ENCODE measurements around the gene APOL2.

APOL2 gene

DNA sequence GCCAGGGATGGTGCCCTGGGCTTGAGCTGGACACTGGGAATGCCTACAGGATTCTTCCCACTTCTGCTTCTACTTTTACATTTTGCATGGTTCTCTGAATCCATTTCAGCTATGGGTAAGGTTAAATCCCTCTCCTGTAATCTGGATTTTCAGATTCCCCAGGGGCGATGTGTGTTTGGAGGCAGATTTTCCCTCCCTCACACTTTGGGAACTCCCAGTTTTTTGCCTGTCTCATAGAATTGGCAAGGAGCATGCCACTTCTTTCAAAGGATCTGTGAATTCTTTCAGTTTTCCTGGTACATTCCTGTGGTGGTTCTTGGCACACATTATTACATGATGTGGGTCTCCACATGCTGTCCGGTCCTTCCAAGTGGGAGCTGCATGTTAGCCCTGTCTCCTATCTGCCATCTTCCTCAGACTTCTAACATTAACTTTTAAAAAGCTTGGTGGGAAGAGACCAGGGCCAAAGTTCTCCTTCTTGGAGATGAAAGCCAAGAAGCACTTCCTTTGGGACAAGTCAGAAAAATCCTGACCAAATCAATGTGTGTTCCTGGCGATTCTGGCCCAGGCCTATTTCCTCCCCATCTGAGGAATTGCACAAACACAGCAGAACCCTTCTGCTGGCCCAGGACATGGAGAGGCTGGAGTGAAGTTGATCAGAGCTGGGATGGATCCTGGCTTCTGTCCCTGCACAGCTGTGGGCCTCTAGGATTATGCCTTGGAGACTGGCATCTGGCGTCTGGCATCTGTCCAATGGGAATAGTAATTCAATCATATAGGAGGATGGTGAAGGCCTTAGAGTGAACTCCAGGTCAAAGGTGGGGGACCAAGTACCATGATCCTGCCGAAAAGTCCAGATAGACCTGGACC, 5.4 kb upstream of the APOL2 start:
- TF ChIP-seq POLR2AphosphoS5 (IDR thresholded peaks at IDR 0.05; ENCODE audit: low read depth, low read length) (no peak), TAF1 (IDR thresholded peaks at IDR 0.05; ENCODE audit: borderline replicate concordance, insufficient read depth, low read length) (no peak), FOXP2 (optimal IDR thresholded peaks at IDR 0.05; ENCODE audit: borderline replicate concordance, extremely low read depth, extremely low read length, insufficient read depth) (no peak), SIN3A (IDR thresholded peaks at IDR 0.05; ENCODE audit: borderline replicate concordance, insufficient read depth, low read length) (no peak)
- TF ChIP-seq, protein P1, sequence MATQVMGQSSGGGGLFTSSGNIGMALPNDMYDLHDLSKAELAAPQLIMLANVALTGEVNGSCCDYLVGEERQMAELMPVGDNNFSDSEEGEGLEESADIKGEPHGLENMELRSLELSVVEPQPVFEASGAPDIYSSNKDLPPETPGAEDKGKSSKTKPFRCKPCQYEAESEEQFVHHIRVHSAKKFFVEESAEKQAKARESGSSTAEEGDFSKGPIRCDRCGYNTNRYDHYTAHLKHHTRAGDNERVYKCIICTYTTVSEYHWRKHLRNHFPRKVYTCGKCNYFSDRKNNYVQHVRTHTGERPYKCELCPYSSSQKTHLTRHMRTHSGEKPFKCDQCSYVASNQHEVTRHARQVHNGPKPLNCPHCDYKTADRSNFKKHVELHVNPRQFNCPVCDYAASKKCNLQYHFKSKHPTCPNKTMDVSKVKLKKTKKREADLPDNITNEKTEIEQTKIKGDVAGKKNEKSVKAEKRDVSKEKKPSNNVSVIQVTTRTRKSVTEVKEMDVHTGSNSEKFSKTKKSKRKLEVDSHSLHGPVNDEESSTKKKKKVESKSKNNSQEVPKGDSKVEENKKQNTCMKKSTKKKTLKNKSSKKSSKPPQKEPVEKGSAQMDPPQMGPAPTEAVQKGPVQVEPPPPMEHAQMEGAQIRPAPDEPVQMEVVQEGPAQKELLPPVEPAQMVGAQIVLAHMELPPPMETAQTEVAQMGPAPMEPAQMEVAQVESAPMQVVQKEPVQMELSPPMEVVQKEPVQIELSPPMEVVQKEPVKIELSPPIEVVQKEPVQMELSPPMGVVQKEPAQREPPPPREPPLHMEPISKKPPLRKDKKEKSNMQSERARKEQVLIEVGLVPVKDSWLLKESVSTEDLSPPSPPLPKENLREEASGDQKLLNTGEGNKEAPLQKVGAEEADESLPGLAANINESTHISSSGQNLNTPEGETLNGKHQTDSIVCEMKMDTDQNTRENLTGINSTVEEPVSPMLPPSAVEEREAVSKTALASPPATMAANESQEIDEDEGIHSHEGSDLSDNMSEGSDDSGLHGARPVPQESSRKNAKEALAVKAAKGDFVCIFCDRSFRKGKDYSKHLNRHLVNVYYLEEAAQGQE (IDR thresholded peaks at IDR 0.05; ENCODE audit: insufficient read depth in 1 of 2, low read depth in 2 of 2, low read length in 2 of 2), result no peak

DNA sequence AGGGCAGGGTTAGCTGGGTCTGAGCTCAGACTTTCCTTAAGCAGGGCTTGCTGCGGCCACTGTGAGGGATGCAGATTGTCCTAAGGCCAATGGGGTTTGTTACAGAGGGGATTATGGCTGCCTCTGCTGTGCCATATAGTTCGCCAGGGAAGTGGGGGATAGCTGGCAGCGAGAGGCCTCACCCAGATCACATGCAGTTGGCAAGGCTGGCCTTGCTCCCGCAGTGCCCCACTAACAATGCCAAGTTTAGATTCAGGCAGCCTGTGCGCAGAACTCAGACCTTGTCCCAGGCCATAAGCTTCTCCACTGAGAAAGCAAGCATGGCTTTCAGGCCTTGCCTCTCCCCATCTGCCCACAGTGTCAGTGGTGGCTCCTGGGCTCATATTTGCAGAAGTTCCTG, 4.7 kb upstream of the APOL2 start:
- TF ChIP-seq POLR2AphosphoS5 (IDR thresholded peaks at IDR 0.05; ENCODE audit: low read depth, low read length) (no peak), FOXP2 (optimal IDR thresholded peaks at IDR 0.05; ENCODE audit: borderline replicate concordance, extremely low read depth, extremely low read length, insufficient read depth) (no peak), SIN3A (IDR thresholded peaks at IDR 0.05; ENCODE audit: borderline replicate concordance, insufficient read depth, low read length) (no peak), TAF1 (IDR thresholded peaks at IDR 0.05; ENCODE audit: borderline replicate concordance, insufficient read depth, low read length) (no peak)
- TF ChIP-seq, protein P1 (IDR thresholded peaks at IDR 0.05; ENCODE audit: insufficient read depth in 1 of 2, low read depth in 2 of 2, low read length in 2 of 2), result no peak

DNA sequence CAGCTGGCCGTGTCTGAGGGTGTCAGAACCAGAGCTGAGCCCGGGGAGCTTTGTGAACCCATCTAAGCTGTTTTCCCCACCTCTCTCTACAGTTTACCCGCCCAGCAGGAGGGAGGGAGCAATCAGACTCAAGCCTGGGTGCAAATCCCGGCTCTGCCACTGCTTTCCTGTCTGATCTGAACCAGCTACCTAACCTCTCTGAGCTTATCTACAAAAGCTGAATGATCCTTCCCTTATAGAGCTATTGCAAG, 252 bp downstream of the APOL2 start:
- TF ChIP-seq POLR2AphosphoS5 (IDR thresholded peaks at IDR 0.05; ENCODE audit: low read depth, low read length) (no peak), SIN3A (IDR thresholded peaks at IDR 0.05; ENCODE audit: borderline replicate concordance, insufficient read depth, low read length) (no peak), TAF1 (IDR thresholded peaks at IDR 0.05; ENCODE audit: borderline replicate concordance, insufficient read depth, low read length) (no peak), FOXP2 (optimal IDR thresholded peaks at IDR 0.05; ENCODE audit: borderline replicate concordance, extremely low read depth, extremely low read length, insufficient read depth) (no peak)
- TF ChIP-seq, protein P1 (IDR thresholded peaks at IDR 0.05; ENCODE audit: insufficient read depth in 1 of 2, low read depth in 2 of 2, low read length in 2 of 2), result no peak

DNA sequence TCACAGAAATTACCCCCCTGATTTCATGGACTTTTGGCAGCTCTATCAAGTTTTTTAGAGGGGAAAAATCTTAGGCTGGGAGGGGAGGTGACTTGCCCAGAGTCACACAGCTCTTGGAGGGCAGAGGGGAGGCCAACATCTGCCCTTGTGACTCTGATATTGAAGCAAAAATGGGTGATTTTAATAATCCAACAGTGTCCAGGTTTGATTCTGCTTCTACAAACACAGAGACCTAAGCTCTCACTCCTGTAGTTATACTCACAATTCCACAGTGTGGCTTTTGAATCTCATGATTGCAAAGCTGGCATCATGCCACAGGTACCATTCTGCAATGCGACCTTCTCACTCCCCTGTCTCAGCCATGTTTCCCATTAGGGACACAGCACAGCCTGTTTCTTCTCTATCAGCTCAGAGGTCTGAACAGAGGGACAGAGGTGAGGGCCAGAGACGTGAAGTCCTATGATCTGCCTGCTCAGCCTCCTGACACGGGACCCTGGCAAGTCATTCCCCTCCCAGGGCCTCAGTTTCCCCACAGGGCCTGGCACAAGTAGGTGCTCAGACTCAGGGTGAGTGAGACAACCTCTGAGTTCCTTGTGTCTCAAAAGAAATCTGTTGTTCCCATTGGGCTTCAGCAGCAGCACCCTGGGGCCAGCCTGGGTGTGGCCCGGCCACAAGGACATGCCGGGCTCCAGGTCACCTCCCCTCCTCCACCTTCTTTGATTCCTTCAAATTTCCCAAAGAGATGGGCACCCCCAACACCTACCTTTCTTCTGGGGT, 766 bp downstream of the APOL2 start:
- TF ChIP-seq TAF1 (IDR thresholded peaks at IDR 0.05; ENCODE audit: borderline replicate concordance, insufficient read depth, low read length) (no peak), FOXP2 (optimal IDR thresholded peaks at IDR 0.05; ENCODE audit: borderline replicate concordance, extremely low read depth, extremely low read length, insufficient read depth) (no peak), SIN3A (IDR thresholded peaks at IDR 0.05; ENCODE audit: borderline replicate concordance, insufficient read depth, low read length) (no peak)
- TF ChIP-seq, protein P1 (IDR thresholded peaks at IDR 0.05; ENCODE audit: insufficient read depth in 1 of 2, low read depth in 2 of 2, low read length in 2 of 2), result no peak

All from PFSK-1 (cell line).